ENCODE results near the gene GGA2. TPM values are rescaled to one million over a fixed set of nuclear protein-coding genes. Genes with fewer than 3 reads are reported as not detected.
A peak's percentile ranks its signal among the peaks of the same experiment; 100 is the strongest.

The GGA2 gene
- total RNA-seq, 4 donors from 2014 or later, result 13.8 to 254 (median 54.7) TPM

DNA sequence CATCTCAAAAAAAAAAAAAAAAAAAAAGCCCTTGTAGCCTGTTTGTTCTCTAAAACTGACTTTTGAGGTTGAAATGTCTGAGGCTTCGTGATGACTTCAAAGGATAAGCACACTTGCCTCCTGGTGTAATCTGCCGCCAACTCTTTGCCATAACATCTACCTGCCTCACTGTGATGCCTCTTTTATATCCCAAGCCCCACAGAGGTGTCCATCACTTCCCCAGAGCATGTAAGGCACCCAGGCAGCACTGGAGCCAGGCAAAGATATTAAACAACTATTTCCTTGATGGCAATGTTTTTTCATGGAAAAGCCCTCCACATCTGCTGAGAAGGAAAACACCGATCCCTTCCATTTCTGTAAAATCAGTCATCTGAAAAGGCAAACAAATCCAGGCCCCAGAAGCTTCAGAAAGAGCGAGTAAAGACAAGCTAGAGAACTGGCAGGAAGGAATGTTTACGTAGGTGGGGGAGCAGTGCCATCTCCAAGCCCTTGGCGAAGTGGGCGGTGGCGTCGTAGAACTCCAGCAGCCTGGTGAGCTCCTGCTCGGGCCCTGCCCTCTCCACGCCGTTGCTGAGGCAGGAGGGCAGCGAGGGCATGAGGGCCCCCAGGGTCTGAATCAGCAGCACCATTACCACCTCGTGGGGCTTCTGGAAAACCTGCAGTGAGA is 85.9 kb downstream of the GGA2 start:
- H3K27me3 ChIP-seq, result no peaks in the 10 kb centered on the region
- no peak overlapping the region for H3K4me3 ChIP-seq
- peaks cover 0 to 24% (median 0%) of the 10 kb centered on the region in 4 donors for H3K4me1 ChIP-seq
- peaks cover 0 to 12% (median 0%) of the 10 kb centered on the region in 3 donors for H3K36me3 ChIP-seq
- H3K9me3 ChIP-seq, result no peaks in the 10 kb centered on the region
- H3K27ac ChIP-seq, result peak overlapping the region; percentile 39 to 90 (median 82)
- no peak for TF ChIP-seq POLR2A (IDR thresholded peaks at IDR 0.05)
- no peak for TF ChIP-seq CTCF (IDR thresholded peaks at IDR 0.05)
- DNase-seq, result peak in 2 of 3 donors; percentile 62 to 69

GRCh38 chr16:23423496-23424049 is 86.7 kb downstream of the GGA2 start:
- DNase-seq, result peak; percentile 32 to 85 (median 59)
- H3K4me1 ChIP-seq, result peaks cover 0 to 24% (median 0%) of the 10 kb centered on the region in 4 donors
- no peaks in the 10 kb centered on the region for H3K27me3 ChIP-seq
- TF ChIP-seq CTCF (IDR thresholded peaks at IDR 0.05), result no peak
- no peak for TF ChIP-seq POLR2A (IDR thresholded peaks at IDR 0.05)
- peak overlapping the region; percentile 58 to 90 (median 82) for H3K27ac ChIP-seq
- H3K4me3 ChIP-seq, result no peak overlapping the region
- H3K36me3 ChIP-seq, result peaks cover 0 to 8% (median 0%) of the 10 kb centered on the region in 3 donors
- no peaks in the 10 kb centered on the region for H3K9me3 ChIP-seq

- H3K4me1 ChIP-seq, result peaks cover 0 to 21% (median 0%) of the 10 kb centered on the region in 4 donors
- no peaks in the 10 kb centered on the region for H3K9me3 ChIP-seq
- peaks cover 0 to 26% (median 0%) of the 10 kb centered on the region in 3 donors for H3K36me3 ChIP-seq
- DNase-seq, result no peak
- no peak overlapping the region for H3K27ac ChIP-seq
- TF ChIP-seq CTCF (IDR thresholded peaks at IDR 0.05) (no peak), POLR2A (IDR thresholded peaks at IDR 0.05) (no peak)
- no peaks in the 10 kb centered on the region for H3K27me3 ChIP-seq
- no peak overlapping the region for H3K4me3 ChIP-seq
These were observed 90.3 kb downstream of the GGA2 start for GRCh38 chr16:23420011-23420410.

DNA sequence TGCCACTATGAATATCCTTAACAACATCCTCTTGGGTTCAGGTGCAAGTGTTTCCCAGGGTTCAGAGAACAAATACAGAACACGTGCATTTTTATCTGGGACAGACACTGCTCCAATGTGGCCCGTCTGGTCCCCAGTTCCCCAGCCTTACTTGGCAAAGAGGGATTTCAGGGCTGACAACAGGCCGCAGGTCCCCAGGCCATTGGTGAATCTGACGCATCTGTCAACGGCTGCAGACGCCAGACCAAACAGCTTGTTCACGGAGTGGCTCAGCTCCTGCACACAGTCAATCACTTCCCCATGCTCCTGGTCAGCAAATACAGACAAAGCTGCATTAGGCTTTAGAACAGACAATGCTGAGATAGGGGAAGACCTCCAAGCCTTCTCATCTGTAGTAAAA is 93.5 kb downstream of the GGA2 start:
- Histone ChIP-seq H3K27ac (no peak overlapping the region), H3K27me3 (no peaks in the 10 kb centered on the region), H3K4me1 (no peaks in the 10 kb centered on the region), H3K9me3 (no peaks in the 10 kb centered on the region), H3K36me3 (peaks cover 0 to 58% (median 0%) of the 10 kb centered on the region in 3 donors), H3K4me3 (no peak overlapping the region)
- no peak for TF ChIP-seq CTCF (IDR thresholded peaks at IDR 0.05)
- no peak for TF ChIP-seq POLR2A (IDR thresholded peaks at IDR 0.05)
- DNase-seq, result no peak

DNA sequence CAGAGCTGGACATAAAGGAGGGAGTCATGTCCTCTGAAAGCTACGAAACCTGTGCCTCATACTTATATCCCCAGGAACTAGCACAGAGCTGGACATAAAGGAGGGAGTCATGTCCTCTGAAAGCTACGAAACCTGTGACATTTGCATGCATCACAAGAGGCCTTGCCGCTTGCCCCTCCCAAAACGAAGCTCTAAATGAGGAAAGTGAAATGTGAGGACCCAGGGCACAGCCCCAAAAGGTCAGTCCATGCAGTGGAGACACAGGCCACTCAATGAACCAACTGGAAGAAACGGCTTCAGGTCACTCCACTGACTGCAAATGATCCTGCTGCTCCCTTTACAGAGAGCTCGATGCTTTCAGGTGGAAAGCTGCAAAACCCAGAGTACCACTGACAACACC is 95.6 kb downstream of the GGA2 start:
- no peak for DNase-seq
- peaks cover 0 to 71% (median 0%) of the 10 kb centered on the region in 3 donors for H3K36me3 ChIP-seq
- no peaks in the 10 kb centered on the region for H3K4me1 ChIP-seq
- no peaks in the 10 kb centered on the region for H3K9me3 ChIP-seq
- no peak overlapping the region for H3K27ac ChIP-seq
- H3K4me3 ChIP-seq, result no peak overlapping the region
- no peaks in the 10 kb centered on the region for H3K27me3 ChIP-seq
- TF ChIP-seq POLR2A (IDR thresholded peaks at IDR 0.05) (no peak), CTCF (IDR thresholded peaks at IDR 0.05) (no peak)

Small RNA genes within 50 kb of the gene (small RNA-seq; reads per million reads assigned to genes)
- gene RF00072, result 0 reads per million in 2 donors

Other genes starting within 250 kb of the GGA2 start
- gene SCNN1B, start 208.2 kb downstream of the GGA2 start, total RNA-seq, result 1 to 10 TPM in 3 of 4 donors, not detected in 1; 4.3 to 9.6 (median 6.6) TPM
- gene COG7, start 57.3 kb downstream of the GGA2 start, total RNA-seq, result 10 to 100 TPM; 20.1 to 81.7 (median 50.4) TPM
- gene EARS2, start 46.9 kb upstream of the GGA2 start, total RNA-seq, result 10 to 100 TPM; 13.8 to 37.4 (median 28.0) TPM
- 10 to 100 TPM; 19.4 to 90.8 (median 37.9) TPM for gene UBFD1, start 47.2 kb upstream of the GGA2 start, total RNA-seq
- gene NDUFAB1, start 85.8 kb upstream of the GGA2 start, total RNA-seq, result 100 to 1,000 TPM in 1 of 4 donors, 10 to 100 TPM in 3; 49.4 to 115 (median 92.8) TPM
- gene PALB2, start 130.8 kb upstream of the GGA2 start, total RNA-seq, result 10 to 100 TPM; 15.6 to 27.8 (median 19.3) TPM
- 10 to 100 TPM; 14.9 to 58.0 (median 39.2) TPM for gene DCTN5, start 131.0 kb upstream of the GGA2 start, total RNA-seq
- gene PLK1, start 168.4 kb upstream of the GGA2 start, total RNA-seq, result 10 to 100 TPM; 10.9 to 40.4 (median 11.9) TPM
- 100 to 1,000 TPM in 2 of 4 donors, 10 to 100 TPM in 2; 70.1 to 149 (median 92.3) TPM for gene ERN2, start 202.7 kb upstream of the GGA2 start, total RNA-seq
- gene CHP2, start 244.5 kb upstream of the GGA2 start, total RNA-seq, result 100 to 1,000 TPM in 3 of 4 donors, 10 to 100 TPM in 1; 85.0 to 257 (median 166) TPM